Measurements from ENCODE around the gene KRT86. TPM values are rescaled to one million over a fixed set of nuclear protein-coding genes. Genes with fewer than 3 reads are reported as not detected.

The KRT86 gene
- total RNA-seq, 1 donor from 2014 or later: not detected

DNA sequence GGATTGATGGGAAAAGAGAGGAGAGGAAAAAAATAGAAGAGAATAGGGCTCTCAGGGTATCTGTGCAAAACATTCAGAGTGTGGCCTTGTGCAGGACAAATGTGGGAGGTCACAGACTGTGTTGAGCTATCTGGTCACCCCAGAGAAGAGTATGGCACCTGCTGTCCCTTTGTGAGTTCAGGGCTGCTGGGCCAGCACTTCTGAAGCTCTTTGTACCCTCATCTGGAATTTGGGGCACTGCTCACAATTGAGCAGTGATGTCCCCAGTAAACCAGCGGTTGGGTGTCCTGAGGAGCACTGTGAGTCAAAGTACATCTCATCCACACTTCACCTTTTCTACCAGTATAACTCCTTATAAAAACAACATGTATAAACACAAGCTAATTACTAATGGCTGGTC is 19.5 kb downstream of the KRT86 start:
- Histone ChIP-seq H3K4me2 (no peak overlapping the region), H3K4me1 (no peaks in the 10 kb centered on the region), H4K20me1 (ENCODE audit: low read depth) (no peaks in the 10 kb centered on the region), H3K9ac (no peak overlapping the region), H3K4me3 (no peak overlapping the region), H3K9me3 (ENCODE audit: low read depth) (no peaks in the 10 kb centered on the region), H2AFZ (replicated peaks) (no peak overlapping the region), H3F3A (ENCODE audit: low read depth) (no peaks in the 10 kb centered on the region), H3K36me3 (no peaks in the 10 kb centered on the region), H3K79me2 (ENCODE audit: low read depth) (no peaks in the 10 kb centered on the region), H3K27ac (no peak overlapping the region), H3K27me3 (peaks cover 48% of the 10 kb centered on the region)
- Mint-ChIP-seq H3K27me3 (ENCODE audit: insufficient read depth, low read depth) (peaks cover 12% of the 10 kb centered on the region), H3K36me3 (no peaks in the 10 kb centered on the region), H3K4me1 (no peaks in the 10 kb centered on the region), H3K9me3 (no peaks in the 10 kb centered on the region), H3K27ac (no peak overlapping the region), H3K4me3 (no peak overlapping the region)
- TF ChIP-seq EZH2 (IDR thresholded peaks at IDR 0.05): no peak
- TF ChIP-seq EZH2phosphoT487 (IDR thresholded peaks at IDR 0.05): no peak
- TF ChIP-seq, protein P1, sequence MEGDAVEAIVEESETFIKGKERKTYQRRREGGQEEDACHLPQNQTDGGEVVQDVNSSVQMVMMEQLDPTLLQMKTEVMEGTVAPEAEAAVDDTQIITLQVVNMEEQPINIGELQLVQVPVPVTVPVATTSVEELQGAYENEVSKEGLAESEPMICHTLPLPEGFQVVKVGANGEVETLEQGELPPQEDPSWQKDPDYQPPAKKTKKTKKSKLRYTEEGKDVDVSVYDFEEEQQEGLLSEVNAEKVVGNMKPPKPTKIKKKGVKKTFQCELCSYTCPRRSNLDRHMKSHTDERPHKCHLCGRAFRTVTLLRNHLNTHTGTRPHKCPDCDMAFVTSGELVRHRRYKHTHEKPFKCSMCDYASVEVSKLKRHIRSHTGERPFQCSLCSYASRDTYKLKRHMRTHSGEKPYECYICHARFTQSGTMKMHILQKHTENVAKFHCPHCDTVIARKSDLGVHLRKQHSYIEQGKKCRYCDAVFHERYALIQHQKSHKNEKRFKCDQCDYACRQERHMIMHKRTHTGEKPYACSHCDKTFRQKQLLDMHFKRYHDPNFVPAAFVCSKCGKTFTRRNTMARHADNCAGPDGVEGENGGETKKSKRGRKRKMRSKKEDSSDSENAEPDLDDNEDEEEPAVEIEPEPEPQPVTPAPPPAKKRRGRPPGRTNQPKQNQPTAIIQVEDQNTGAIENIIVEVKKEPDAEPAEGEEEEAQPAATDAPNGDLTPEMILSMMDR (IDR thresholded peaks at IDR 0.05): no peak
- DNase-seq (ENCODE audit: low spot score): no peak

DNA sequence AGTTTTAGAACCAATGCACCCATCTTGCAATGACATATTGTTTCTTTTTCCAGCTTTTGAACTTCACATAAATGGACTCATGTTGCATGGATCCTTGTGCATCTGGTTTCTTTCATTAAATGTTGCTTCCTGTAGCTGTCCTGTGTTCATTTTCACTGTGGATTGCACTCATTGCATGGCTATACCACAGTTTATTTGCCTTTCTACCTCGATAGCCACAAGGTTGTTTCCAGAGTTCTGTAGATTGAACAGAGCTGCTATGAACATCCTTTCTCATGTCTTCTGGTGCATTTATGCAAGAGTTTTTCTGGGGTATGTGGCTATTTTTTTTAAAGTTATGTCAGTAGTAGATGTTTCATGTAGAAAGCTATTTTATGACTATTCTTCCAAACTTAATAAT is 20.4 kb downstream of the KRT86 start:
- H3K27ac ChIP-seq: no peak overlapping the region
- H2AFZ ChIP-seq (replicated peaks): no peak overlapping the region
- H3K4me3 Mint-ChIP-seq: no peak overlapping the region
- peaks cover 12% of the 10 kb centered on the region for H3K27me3 Mint-ChIP-seq (ENCODE audit: insufficient read depth, low read depth)
- no peak overlapping the region for H3K4me3 ChIP-seq
- H3K9me3 Mint-ChIP-seq: no peaks in the 10 kb centered on the region
- H3K4me1 ChIP-seq: no peaks in the 10 kb centered on the region
- H4K20me1 ChIP-seq (ENCODE audit: low read depth): no peaks in the 10 kb centered on the region
- no peaks in the 10 kb centered on the region for H3K36me3 ChIP-seq
- H3K4me1 Mint-ChIP-seq: no peaks in the 10 kb centered on the region
- TF ChIP-seq, protein P1 (IDR thresholded peaks at IDR 0.05): no peak
- TF ChIP-seq EZH2phosphoT487 (IDR thresholded peaks at IDR 0.05) (no peak), EZH2 (IDR thresholded peaks at IDR 0.05) (no peak)
- no peaks in the 10 kb centered on the region for H3F3A ChIP-seq (ENCODE audit: low read depth)
- H3K9ac ChIP-seq: no peak overlapping the region
- H3K27ac Mint-ChIP-seq: no peak overlapping the region
- H3K36me3 Mint-ChIP-seq: no peaks in the 10 kb centered on the region
- H3K4me2 ChIP-seq: no peak overlapping the region
- H3K79me2 ChIP-seq (ENCODE audit: low read depth): no peaks in the 10 kb centered on the region
- DNase-seq (ENCODE audit: low spot score): no peak
- H3K9me3 ChIP-seq (ENCODE audit: low read depth): no peaks in the 10 kb centered on the region
- peaks cover 57% of the 10 kb centered on the region for H3K27me3 ChIP-seq

DNA sequence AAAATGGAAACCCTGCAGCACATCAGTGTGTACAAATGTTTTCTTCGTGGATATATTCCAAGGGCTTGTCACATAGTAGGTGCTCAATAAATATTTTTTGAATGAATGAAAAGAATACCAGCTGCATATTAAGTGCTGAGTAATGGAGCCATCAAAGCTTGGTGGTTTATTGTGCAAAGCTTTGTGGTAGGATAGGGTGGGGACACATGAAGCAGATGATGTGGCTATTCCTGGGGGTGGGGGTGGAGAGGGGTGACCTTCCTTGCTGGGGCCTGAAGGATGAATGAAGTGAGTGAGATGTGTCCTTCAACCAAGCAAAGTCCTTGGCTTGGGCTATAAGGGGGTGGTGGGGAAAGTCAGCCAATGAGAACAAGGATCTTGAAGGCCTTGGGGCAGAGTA is 21.2 kb downstream of the KRT86 start:
- no peaks in the 10 kb centered on the region for H4K20me1 ChIP-seq (ENCODE audit: low read depth)
- H3K4me1 Mint-ChIP-seq: no peaks in the 10 kb centered on the region
- H3K4me3 Mint-ChIP-seq: no peak overlapping the region
- H3K27me3 Mint-ChIP-seq (ENCODE audit: insufficient read depth, low read depth): peaks cover 12% of the 10 kb centered on the region
- H3F3A ChIP-seq (ENCODE audit: low read depth): no peaks in the 10 kb centered on the region
- no peak overlapping the region for H3K9ac ChIP-seq
- H3K27ac Mint-ChIP-seq: no peak overlapping the region
- no peak overlapping the region for H3K4me3 ChIP-seq
- no peaks in the 10 kb centered on the region for H3K4me1 ChIP-seq
- H3K9me3 ChIP-seq (ENCODE audit: low read depth): no peaks in the 10 kb centered on the region
- no peak for TF ChIP-seq EZH2phosphoT487 (IDR thresholded peaks at IDR 0.05)
- TF ChIP-seq, protein P1 (IDR thresholded peaks at IDR 0.05): no peak
- TF ChIP-seq EZH2 (IDR thresholded peaks at IDR 0.05): no peak
- no peaks in the 10 kb centered on the region for H3K36me3 Mint-ChIP-seq
- no peak for DNase-seq (ENCODE audit: low spot score)
- peaks cover 59% of the 10 kb centered on the region for H3K27me3 ChIP-seq
- no peak overlapping the region for H3K4me2 ChIP-seq
- no peak overlapping the region for H3K27ac ChIP-seq
- no peaks in the 10 kb centered on the region for H3K36me3 ChIP-seq
- no peaks in the 10 kb centered on the region for H3K9me3 Mint-ChIP-seq
- no peaks in the 10 kb centered on the region for H3K79me2 ChIP-seq (ENCODE audit: low read depth)
- no peak overlapping the region for H2AFZ ChIP-seq (replicated peaks)
